Measurements from ENCODE around the gene GABPB2. TPM values are rescaled to one million over a fixed set of nuclear protein-coding genes. Genes with fewer than 3 reads are reported as not detected.

The GABPB2 gene
- total RNA-seq, 1 experiment from 2014 or later, result 6.4 TPM

DNA sequence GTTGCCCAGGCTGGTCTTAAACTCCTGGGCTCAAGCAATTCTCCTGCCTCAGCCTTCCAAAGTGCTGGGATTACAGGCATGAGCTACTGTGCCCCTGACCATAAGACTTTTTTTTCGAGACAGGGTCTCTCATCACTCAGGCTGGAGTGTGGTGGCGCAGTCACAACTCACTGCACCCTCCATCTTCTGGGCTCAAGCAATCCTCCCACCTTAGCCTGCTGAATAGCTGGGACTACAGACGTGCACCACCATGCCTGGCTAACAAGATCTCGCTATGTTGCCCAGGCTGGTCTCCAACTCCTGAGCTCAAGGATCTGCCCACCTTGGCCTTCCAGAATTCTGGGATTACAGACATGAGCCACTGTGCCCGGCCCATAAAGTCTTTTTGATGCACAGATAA is 21.1 kb upstream of the GABPB2 start:
- no peak overlapping the region for H2AFZ ChIP-seq (ENCODE audit: low read length)
- no peak overlapping the region for H3K9ac ChIP-seq (ENCODE audit: low read length)
- intact Hi-C loops (cut with micrococcal nuclease), result loop anchor here (5.0 kb wide), 1 partner anchor 42 kb away; the partner anchor contains the start of genes MINDY1 and PRUNE1
- CTCF ChIA-PET, result no interaction called here
- DNase-seq, result no peak
- peaks cover 28% of the 10 kb centered on the region for H3K36me3 ChIP-seq (ENCODE audit: low read depth, low read length)
- no peaks in the 10 kb centered on the region for H3K9me2 ChIP-seq (replicated peaks; ENCODE audit: low read length)
- H3F3A ChIP-seq (ENCODE audit: low read length, unreplicated experiment), result peaks cover 6% of the 10 kb centered on the region
- BruUV-seq (replicated peaks), result no TSS peak
- H3K79me2 ChIP-seq (ENCODE audit: low read length), result no peaks in the 10 kb centered on the region
- no peak for ATAC-seq
- peaks cover 12% of the 10 kb centered on the region for H3K4me1 ChIP-seq (ENCODE audit: insufficient read depth, low read length)
- no peaks in the 10 kb centered on the region for H4K20me1 ChIP-seq (ENCODE audit: low read length)
- no peaks in the 10 kb centered on the region for H3K27me3 ChIP-seq (ENCODE audit: low read length)
- no peaks in the 10 kb centered on the region for H3K9me3 ChIP-seq (ENCODE audit: low read length)
- no peak overlapping the region for H3K4me2 ChIP-seq (ENCODE audit: low read length)
- POLR2A ChIA-PET (ENCODE audit: unreplicated experiment), result no interaction called here
- H3K27ac ChIP-seq (ENCODE audit: low read length), result no peak overlapping the region
- H3K4me3 ChIP-seq (ENCODE audit: low read length), result no peak overlapping the region
- no peak for TF ChIP-seq EZH2 (IDR thresholded peaks at IDR 0.05; ENCODE audit: low read length, unreplicated experiment)
- TF ChIP-seq EZH2phosphoT487 (IDR thresholded peaks at IDR 0.05; ENCODE audit: borderline replicate concordance, low read length), result no peak

GRCh38 chr1:151050051-151050688 is 20.4 kb upstream of the GABPB2 start:
- BruUV-seq (replicated peaks), result no TSS peak
- no peak overlapping the region for H3K4me3 ChIP-seq (ENCODE audit: low read length)
- H3K79me2 ChIP-seq (ENCODE audit: low read length), result peaks cover 6% of the 10 kb centered on the region; the same call in 1 of the 2 replicates
- no peak overlapping the region for H2AFZ ChIP-seq (ENCODE audit: low read length)
- H3K9me3 ChIP-seq (ENCODE audit: low read length), result no peaks in the 10 kb centered on the region
- no peak overlapping the region for H3K27ac ChIP-seq (ENCODE audit: low read length)
- intact Hi-C loops (cut with micrococcal nuclease), result loop anchor here (1.0 kb wide), 1 partner anchor 8 kb away; no protein-coding TSS in a partner anchor
- ChIA-PET CTCF (interaction anchor here (0.6 kb wide), 1 partner anchor 20 kb away, joined by 5 read pairs; no protein-coding TSS in a partner anchor), POLR2A (ENCODE audit: unreplicated experiment) (no interaction called here)
- H3F3A ChIP-seq (ENCODE audit: low read length, unreplicated experiment), result peaks cover 9% of the 10 kb centered on the region
- H3K36me3 ChIP-seq (ENCODE audit: low read depth, low read length), result peaks cover 35% of the 10 kb centered on the region
- H3K4me1 ChIP-seq (ENCODE audit: insufficient read depth, low read length), result peaks cover 12% of the 10 kb centered on the region
- TF ChIP-seq EZH2phosphoT487 (IDR thresholded peaks at IDR 0.05; ENCODE audit: borderline replicate concordance, low read length) (no peak), CTCF (conservative IDR thresholded peaks at IDR 0.05; ENCODE audit: low read depth, low read length) (no peak), EZH2 (IDR thresholded peaks at IDR 0.05; ENCODE audit: low read length, unreplicated experiment) (no peak)
- H3K9me2 ChIP-seq (replicated peaks; ENCODE audit: low read length), result no peaks in the 10 kb centered on the region
- no peak overlapping the region for H3K9ac ChIP-seq (ENCODE audit: low read length)
- DNase-seq, result no peak
- H4K20me1 ChIP-seq (ENCODE audit: low read length), result no peaks in the 10 kb centered on the region
- ATAC-seq, result no peak
- no peaks in the 10 kb centered on the region for H3K27me3 ChIP-seq (ENCODE audit: low read length)
- H3K4me2 ChIP-seq (ENCODE audit: low read length), result no peak overlapping the region

DNA sequence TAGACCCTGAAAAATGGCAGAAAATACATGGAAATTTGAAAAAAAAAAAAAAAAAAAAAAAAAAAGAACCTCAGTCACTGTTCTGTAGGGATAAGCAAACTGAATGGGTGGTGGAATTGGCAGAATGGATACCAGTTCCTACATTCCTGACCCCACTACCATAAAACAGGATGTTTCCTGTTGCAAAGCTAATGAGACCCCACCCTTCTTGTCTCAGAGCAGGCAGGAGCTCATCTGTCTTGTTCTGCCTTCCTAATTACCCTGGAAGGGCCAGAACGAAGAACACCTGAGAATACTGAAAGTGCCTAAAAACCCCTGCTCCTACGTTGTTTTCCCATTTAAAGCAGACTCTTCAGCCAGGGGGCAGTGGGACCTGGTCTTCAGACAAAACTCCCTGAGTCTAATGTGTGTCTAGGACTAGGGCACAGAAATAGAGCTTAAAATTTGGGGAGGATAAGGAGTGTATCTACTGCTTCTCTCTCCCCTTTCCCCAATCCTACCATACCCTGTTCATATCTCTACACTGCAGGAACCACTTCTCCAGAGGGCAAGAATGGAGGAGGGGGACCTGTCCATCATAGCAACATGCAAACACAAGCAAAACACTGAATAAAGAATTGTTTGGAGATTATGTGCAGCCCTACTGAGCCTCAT is 19.1 kb upstream of the GABPB2 start:
- no TSS peak for BruUV-seq (replicated peaks)
- DNase-seq (no peak), ATAC-seq (no peak)
- CTCF ChIA-PET, result no interaction called here
- Histone ChIP-seq H3K9ac (ENCODE audit: low read length) (no peak overlapping the region), H3K4me1 (ENCODE audit: insufficient read depth, low read length) (peaks cover 15% of the 10 kb centered on the region), H4K20me1 (ENCODE audit: low read length) (peaks cover 6% of the 10 kb centered on the region; the same call in 1 of the 2 replicates), H3K9me3 (ENCODE audit: low read length) (no peaks in the 10 kb centered on the region), H3K27ac (ENCODE audit: low read length) (no peak overlapping the region), H2AFZ (ENCODE audit: low read length) (no peak overlapping the region), H3K27me3 (ENCODE audit: low read length) (no peaks in the 10 kb centered on the region), H3K4me2 (ENCODE audit: low read length) (no peak overlapping the region), H3K4me3 (ENCODE audit: low read length) (no peak overlapping the region), H3K79me2 (ENCODE audit: low read length) (peaks cover 19% of the 10 kb centered on the region), H3K9me2 (replicated peaks; ENCODE audit: low read length) (no peaks in the 10 kb centered on the region), H3F3A (ENCODE audit: low read length, unreplicated experiment) (peaks cover 9% of the 10 kb centered on the region), H3K36me3 (ENCODE audit: low read depth, low read length) (peaks cover 48% of the 10 kb centered on the region)
- POLR2A ChIA-PET (ENCODE audit: unreplicated experiment), result no interaction called here
- TF ChIP-seq EZH2 (IDR thresholded peaks at IDR 0.05; ENCODE audit: low read length, unreplicated experiment), result no peak
- no peak for TF ChIP-seq CTCF (conservative IDR thresholded peaks at IDR 0.05; ENCODE audit: low read depth, low read length)
- TF ChIP-seq EZH2phosphoT487 (IDR thresholded peaks at IDR 0.05; ENCODE audit: borderline replicate concordance, low read length), result no peak
- intact Hi-C loops (cut with micrococcal nuclease), result no loop called here

Measured in PC-3 (cell line).